Fibroblast of lung (primary cell): ENCODE results near the gene TMUB1. TPM values are rescaled to one million over a fixed set of nuclear protein-coding genes. Genes with fewer than 3 reads are reported as not detected.

Experiments used
- DNase-seq, 2 donors: peaks; one replicate each; pipeline versions ENCODE4 v3.0.0 to v3.0.0-alpha.2; 2010; ENCODE audit warnings: low read depth in 2 of 2
- H2AFZ ChIP-seq: 2 replicates; pipeline ENCODE4 v1.5.1; 2012; ENCODE audit warnings: low read length, control low read depth, inconsistent platforms
- H3K27ac ChIP-seq: 2 replicates; pipeline ENCODE4 v1.5.1; 2011; ENCODE audit warnings: low read length, control low read depth; ENCODE audit not compliant: insufficient read depth
- H3K27me3 ChIP-seq: 2 replicates; pipeline ENCODE4 v1.5.1; 2011; ENCODE audit warnings: mild to moderate bottlenecking, low read length; ENCODE audit not compliant: control insufficient read depth, insufficient read depth
- H3K36me3 ChIP-seq: 2 replicates; pipeline ENCODE4 v1.5.1; 2011; ENCODE audit warnings: low read length; ENCODE audit not compliant: control insufficient read depth, insufficient read depth
- H3K4me1 ChIP-seq: 2 replicates; pipeline ENCODE4 v1.5.1; 2011; ENCODE audit warnings: low read length; ENCODE audit not compliant: control insufficient read depth, insufficient read depth; ENCODE audit errors: extremely low read depth
- H3K4me2 ChIP-seq: 2 replicates; pipeline ENCODE4 v1.5.1; 2011; ENCODE audit warnings: low read length, control low read depth; ENCODE audit not compliant: insufficient read depth; ENCODE audit errors: extremely low read depth
- H3K4me3 ChIP-seq, 4 experiments: fragments of 200-600 bp in 1 of 4; sonication (generic) in 1 of 4; replicated peaks in 1 of 4; 2 replicates each; pipeline ENCODE4 v1.5.1; 2011 to 2016; ENCODE audit warnings: low read length in 4 of 4, low read depth in 3 of 4, mild to moderate bottlenecking in 3 of 4, control low read depth in 2 of 4, inconsistent platforms in 1 of 4, mixed read lengths in 1 of 4; ENCODE audit not compliant: insufficient read depth in 1 of 4; ENCODE audit errors: control extremely low read depth in 1 of 4
- H3K79me2 ChIP-seq: 2 replicates; pipeline ENCODE4 v1.5.1; 2012; ENCODE audit warnings: mild to moderate bottlenecking, low read length, inconsistent platforms; ENCODE audit not compliant: control insufficient read depth, insufficient read depth
- H3K9ac ChIP-seq: 2 replicates; pipeline ENCODE4 v1.5.1; 2011; ENCODE audit warnings: mild to moderate bottlenecking, low read length, control low read depth; ENCODE audit not compliant: insufficient read depth
- H3K9me3 ChIP-seq: 2 replicates; pipeline ENCODE4 v1.5.1; 2012; ENCODE audit warnings: low read depth, low read length; ENCODE audit not compliant: control insufficient read depth, insufficient read depth
- H4K20me1 ChIP-seq: 2 replicates; pipeline ENCODE4 v1.5.1; 2011; ENCODE audit warnings: low read length; ENCODE audit not compliant: control insufficient read depth, insufficient read depth; ENCODE audit errors: extremely low read depth
- EZH2 ChIP-seq: IDR thresholded peaks from 2 replicates; pipeline ENCODE4 v1.5.1; 2012; ENCODE audit warnings: low read length, control low read depth, mild to moderate bottlenecking; ENCODE audit errors: missing control alignments
- polyA plus RNA-seq, 2 donors: library from polyadenylated mRNA; depleted of rRNA in 1 of 2; stranded (reverse) in 1 of 2; unstranded in 1 of 2; fragments of >200 nt; gene quantifications; 2 replicates each; pipeline ENCODE4 v1.2.1, GENCODE V29; 2011 to 2012; ENCODE audit warnings: missing spikeins in 1 of 2
- total RNA-seq: library from RNA; depleted of rRNA; stranded (reverse); fragments of >200 nt; gene quantifications from 2 replicates; pipeline ENCODE4 v1.2.1, GENCODE V29; 2014
- TF ChIP-seq, protein P1 (sequence below), 2 donors: IDR thresholded peaks in 1 of 2; conservative IDR thresholded peaks in 1 of 2; 1 replicate in 1 of 2; 2 replicates in 1 of 2; pipeline ENCODE4 v1.5.1; 2011 to 2012; ENCODE audit warnings: low read length in 2 of 2, control low read depth in 1 of 2, inconsistent platforms in 1 of 2, low read depth in 1 of 2, mild to moderate bottlenecking in 1 of 2

The TMUB1 gene
- total and polyA plus RNA-seq, 2 donors (not counting 1 experiment from before 2014, with no cell fraction given), result 11.9 to 20.3 TPM

DNA sequence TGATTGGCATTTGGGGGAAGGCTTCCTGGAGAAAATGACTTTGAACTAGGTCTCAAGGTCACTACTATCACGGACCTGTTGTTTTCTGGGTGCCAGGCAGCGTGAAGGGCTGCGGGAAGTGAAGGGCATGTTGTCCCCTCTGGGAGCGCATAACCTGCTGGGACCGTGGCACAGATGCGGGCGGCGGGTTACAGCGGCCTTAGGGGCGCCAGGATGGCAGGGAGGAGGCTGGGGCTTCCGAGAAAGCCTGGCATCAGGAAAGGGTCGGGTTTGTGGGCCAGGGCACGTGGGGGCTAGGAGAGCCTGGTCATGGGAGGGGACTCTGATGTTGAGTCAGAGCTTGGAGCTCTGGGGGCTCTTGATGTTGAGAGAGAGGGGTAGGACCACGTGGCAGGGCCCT, 17.8 kb downstream of the TMUB1 start:
- Histone ChIP-seq H3K9ac (no peak overlapping the region), H3K9me3 (no peaks in the 10 kb centered on the region), H3K4me2 (no peak overlapping the region), H3K4me3 (no peak overlapping the region), H2AFZ (no peak overlapping the region), H4K20me1 (no peaks in the 10 kb centered on the region), H3K27me3 (no peaks in the 10 kb centered on the region), H3K36me3 (peaks cover 38% of the 10 kb centered on the region), H3K27ac (no peak overlapping the region), H3K79me2 (peaks cover 26% of the 10 kb centered on the region), H3K4me1 (peaks cover 10% of the 10 kb centered on the region)
- TF ChIP-seq EZH2, result no peak
- DNase-seq, result no peak

DNA sequence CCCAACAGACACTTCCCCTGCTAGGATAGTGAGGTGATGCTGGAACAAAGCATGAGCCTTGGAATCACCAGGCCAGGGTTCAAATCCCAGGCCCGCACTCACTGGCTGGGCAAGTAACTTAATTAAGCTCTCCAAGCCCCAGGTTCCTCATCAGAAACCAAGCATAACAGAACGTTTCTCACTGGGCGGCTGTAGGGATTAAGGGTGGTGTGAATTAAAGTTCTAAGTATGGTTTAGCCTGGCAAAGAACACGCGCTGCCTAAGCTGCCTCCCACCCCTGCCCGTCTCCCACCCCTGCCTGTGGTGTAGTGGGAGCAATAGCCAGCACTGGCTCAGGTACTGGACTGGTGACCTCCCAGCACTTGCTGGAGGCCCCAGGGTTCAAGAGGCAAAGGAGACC, 18.3 kb downstream of the TMUB1 start:
- no peak for DNase-seq
- Histone ChIP-seq H3K79me2 (peaks cover 31% of the 10 kb centered on the region), H2AFZ (no peak overlapping the region), H3K9me3 (no peaks in the 10 kb centered on the region), H3K36me3 (peaks cover 33% of the 10 kb centered on the region), H3K9ac (no peak overlapping the region), H3K4me3 (no peak overlapping the region), H3K4me2 (no peak overlapping the region), H4K20me1 (no peaks in the 10 kb centered on the region), H3K4me1 (peaks cover 11% of the 10 kb centered on the region), H3K27ac (no peak overlapping the region), H3K27me3 (no peaks in the 10 kb centered on the region)
- no peak for TF ChIP-seq EZH2

DNA sequence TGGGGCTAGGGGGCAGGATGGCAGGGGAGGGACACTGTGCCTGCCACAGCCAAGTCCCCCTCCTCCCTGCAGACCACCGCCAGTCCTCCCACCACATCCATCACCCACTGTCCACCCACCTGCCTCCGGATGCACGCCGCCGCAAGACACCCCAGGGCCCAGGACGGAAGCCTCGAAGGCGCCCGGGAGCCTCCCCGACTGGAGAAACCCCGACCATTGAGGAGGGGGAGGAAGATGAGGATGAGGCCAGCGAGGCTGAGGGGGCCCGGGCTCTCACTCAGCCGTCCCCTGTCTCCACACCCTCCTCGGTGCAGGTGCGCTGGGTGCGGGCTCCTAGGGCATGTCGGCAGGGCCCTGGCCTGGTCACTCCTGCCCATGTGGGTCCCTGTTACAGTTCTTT, 18.8 kb downstream of the TMUB1 start:
- H3K79me2 ChIP-seq, result peaks cover 33% of the 10 kb centered on the region
- H3K27me3 ChIP-seq, result no peaks in the 10 kb centered on the region
- DNase-seq, result no peak
- H3K4me3 ChIP-seq, result no peak overlapping the region
- H3K27ac ChIP-seq, result no peak overlapping the region
- H3K9ac ChIP-seq, result no peak overlapping the region
- TF ChIP-seq, protein P1, sequence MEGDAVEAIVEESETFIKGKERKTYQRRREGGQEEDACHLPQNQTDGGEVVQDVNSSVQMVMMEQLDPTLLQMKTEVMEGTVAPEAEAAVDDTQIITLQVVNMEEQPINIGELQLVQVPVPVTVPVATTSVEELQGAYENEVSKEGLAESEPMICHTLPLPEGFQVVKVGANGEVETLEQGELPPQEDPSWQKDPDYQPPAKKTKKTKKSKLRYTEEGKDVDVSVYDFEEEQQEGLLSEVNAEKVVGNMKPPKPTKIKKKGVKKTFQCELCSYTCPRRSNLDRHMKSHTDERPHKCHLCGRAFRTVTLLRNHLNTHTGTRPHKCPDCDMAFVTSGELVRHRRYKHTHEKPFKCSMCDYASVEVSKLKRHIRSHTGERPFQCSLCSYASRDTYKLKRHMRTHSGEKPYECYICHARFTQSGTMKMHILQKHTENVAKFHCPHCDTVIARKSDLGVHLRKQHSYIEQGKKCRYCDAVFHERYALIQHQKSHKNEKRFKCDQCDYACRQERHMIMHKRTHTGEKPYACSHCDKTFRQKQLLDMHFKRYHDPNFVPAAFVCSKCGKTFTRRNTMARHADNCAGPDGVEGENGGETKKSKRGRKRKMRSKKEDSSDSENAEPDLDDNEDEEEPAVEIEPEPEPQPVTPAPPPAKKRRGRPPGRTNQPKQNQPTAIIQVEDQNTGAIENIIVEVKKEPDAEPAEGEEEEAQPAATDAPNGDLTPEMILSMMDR (conservative IDR thresholded peaks at IDR 0.05 in 1 of 2, IDR thresholded peaks at IDR 0.05 in 1 of 2; ENCODE audit: low read depth in 1 of 2, low read length in 2 of 2), result no peak
- peaks cover 29% of the 10 kb centered on the region for H3K36me3 ChIP-seq
- no peak overlapping the region for H3K4me2 ChIP-seq
- no peaks in the 10 kb centered on the region for H3K9me3 ChIP-seq
- peaks cover 11% of the 10 kb centered on the region for H3K4me1 ChIP-seq
- H4K20me1 ChIP-seq, result no peaks in the 10 kb centered on the region
- H2AFZ ChIP-seq, result no peak overlapping the region

DNA sequence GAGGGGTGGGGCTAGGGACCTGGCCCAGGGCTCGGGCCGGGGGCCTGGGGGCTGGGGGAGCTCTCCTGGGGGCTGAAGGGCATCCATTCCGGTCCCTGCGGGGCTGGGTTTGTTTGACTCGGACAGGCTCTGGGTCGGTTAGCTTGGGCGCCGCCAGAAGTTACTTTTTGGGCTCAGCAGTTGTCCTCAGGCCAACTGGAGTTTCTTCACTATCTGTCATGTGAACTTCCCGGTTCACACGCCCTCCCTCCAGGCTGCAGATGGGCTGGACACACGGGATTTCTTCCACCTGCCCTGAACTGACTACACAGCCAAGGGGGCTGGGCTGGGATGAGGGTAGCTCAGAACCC, 20.1 kb downstream of the TMUB1 start:
- peaks cover 20% of the 10 kb centered on the region for H3K4me1 ChIP-seq
- H2AFZ ChIP-seq, result no peak overlapping the region
- no peak for TF ChIP-seq EZH2
- TF ChIP-seq, protein P1 (conservative IDR thresholded peaks at IDR 0.05 in 1 of 2, IDR thresholded peaks at IDR 0.05 in 1 of 2; ENCODE audit: low read depth in 1 of 2, low read length in 2 of 2), result no peak
- H3K4me2 ChIP-seq, result no peak overlapping the region
- peaks cover 33% of the 10 kb centered on the region for H3K79me2 ChIP-seq
- H3K36me3 ChIP-seq, result peaks cover 23% of the 10 kb centered on the region
- no peak overlapping the region for H3K9ac ChIP-seq
- no peaks in the 10 kb centered on the region for H4K20me1 ChIP-seq
- H3K4me3 ChIP-seq, result no peak overlapping the region
- no peaks in the 10 kb centered on the region for H3K27me3 ChIP-seq
- H3K9me3 ChIP-seq, result no peaks in the 10 kb centered on the region
- no peak overlapping the region for H3K27ac ChIP-seq
- DNase-seq, result peak; percentile 64 to 67
